Dendritic cell treated with granulocyte-macrophage colony-stimulating factor and Interleukin-4, amounts not matched to agents 40 ng/mL and 50 ng/mL, for 4 days (primary cell): Measurements from ENCODE around the gene HMCN2.

Source experiments
- H3K27ac Mint-ChIP-seq: one replicate; pipeline ENCODE4 v1.8.0; 2022; ENCODE audit warnings: mild to moderate bottlenecking, mixed read lengths
- H3K27me3 Mint-ChIP-seq: one replicate; pipeline ENCODE4 v1.8.0; 2022; ENCODE audit warnings: mild to moderate bottlenecking, mixed read lengths
- H3K36me3 Mint-ChIP-seq: one replicate; pipeline ENCODE4 v1.8.0; 2022; ENCODE audit warnings: low read depth, mixed read lengths
- H3K4me1 Mint-ChIP-seq: one replicate; pipeline ENCODE4 v1.8.0; 2022; ENCODE audit warnings: low read depth, mixed read lengths
- H3K4me3 Mint-ChIP-seq: one replicate; pipeline ENCODE4 v1.8.0; 2022; ENCODE audit warnings: mild to moderate bottlenecking, moderate library complexity, mixed read lengths
- H3K9me3 Mint-ChIP-seq: one replicate; pipeline ENCODE4 v1.8.0; 2022; ENCODE audit warnings: mixed read lengths
- intact Hi-C: fragments of 100-400 bp; cut with micrococcal nuclease; formaldehyde crosslinking; loops from one replicate; pipeline ENCODE4 v1.15.0; 2022

HMCN2 gene

DNA sequence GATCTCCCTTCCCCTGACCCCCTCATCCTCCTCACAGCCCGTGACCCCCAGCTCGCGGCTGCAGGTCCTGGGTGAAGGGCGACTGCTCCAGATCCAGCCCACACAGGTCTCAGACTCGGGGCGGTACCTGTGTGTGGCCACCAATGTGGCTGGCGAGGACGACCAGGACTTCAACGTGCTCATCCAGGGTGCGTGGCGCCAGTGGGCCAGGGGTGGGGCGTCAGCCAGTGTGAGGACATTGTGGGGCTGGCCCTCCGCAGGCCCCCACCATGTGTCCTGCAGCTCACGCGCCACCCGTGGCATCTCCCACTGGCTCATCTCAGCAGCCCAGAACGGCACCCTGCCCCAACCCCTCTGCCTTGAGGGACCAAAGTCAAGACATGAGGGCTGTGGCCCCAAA is 112.1 kb downstream of the HMCN2 start:
- no peaks in the 10 kb centered on the region for H3K27me3 Mint-ChIP-seq
- no peaks in the 10 kb centered on the region for H3K4me1 Mint-ChIP-seq
- H3K36me3 Mint-ChIP-seq = no peaks in the 10 kb centered on the region
- no peak overlapping the region for H3K4me3 Mint-ChIP-seq
- H3K27ac Mint-ChIP-seq = no peak overlapping the region
- intact Hi-C loops = no loop called here
- no peaks in the 10 kb centered on the region for H3K9me3 Mint-ChIP-seq

DNA sequence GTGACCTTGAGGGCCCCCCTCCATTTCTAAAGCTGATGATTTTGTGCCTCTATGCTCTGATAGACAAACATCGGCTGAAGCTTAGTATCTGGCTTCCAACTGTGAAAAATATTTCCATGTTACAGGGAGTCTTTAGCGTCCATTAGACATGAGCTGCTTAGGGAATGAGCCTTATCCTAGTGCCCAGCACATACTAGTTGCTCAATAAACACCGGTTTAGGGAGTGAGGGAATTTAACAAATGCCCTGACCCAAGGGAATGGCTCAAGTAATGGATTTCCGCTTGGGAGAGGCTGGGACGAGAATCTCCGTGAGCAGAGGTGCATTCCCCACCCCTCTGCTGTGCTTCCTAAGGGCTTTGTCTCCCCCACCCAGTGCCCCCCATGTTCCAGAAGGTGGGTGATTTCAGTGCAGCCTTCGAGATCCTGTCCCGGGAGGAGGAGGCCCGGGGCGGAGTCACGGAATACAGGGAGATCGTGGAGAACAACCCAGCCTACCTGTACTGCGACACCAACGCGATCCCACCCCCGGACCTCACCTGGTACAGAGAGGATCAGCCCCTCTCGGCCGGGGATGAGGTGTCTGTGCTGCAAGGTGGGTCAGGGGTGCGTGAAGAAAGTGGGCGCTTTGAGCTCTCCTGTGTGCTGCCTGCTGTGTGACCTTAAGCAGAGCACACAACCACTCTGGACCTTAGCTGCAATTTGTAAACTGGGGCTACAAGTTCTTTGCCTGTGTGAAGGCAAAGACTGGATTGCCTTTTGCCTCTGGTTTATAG is 113.5 kb downstream of the HMCN2 start:
- Mint-ChIP-seq H3K27me3 (no peaks in the 10 kb centered on the region), H3K4me3 (no peak overlapping the region)
- intact Hi-C loops = no loop called here

DNA sequence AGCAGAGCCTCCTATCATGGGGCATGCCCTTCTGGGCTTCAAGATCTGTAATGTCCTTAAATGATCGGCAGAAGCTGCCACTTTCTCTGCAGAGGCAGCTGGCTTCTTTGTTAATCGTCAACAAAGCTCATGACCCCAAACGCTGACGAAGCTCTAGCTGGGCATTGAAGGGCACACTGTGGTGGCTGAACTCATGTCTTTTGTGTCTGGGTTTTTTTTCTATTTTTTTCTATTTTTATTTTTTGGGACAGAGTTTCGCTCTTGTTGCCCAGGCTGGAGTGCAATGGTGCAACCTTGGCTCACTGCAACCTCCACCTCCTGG is 114.0 kb downstream of the HMCN2 start:
- no peaks in the 10 kb centered on the region for H3K9me3 Mint-ChIP-seq
- no peaks in the 10 kb centered on the region for H3K4me1 Mint-ChIP-seq
- H3K27ac Mint-ChIP-seq = no peak overlapping the region
- H3K27me3 Mint-ChIP-seq = no peaks in the 10 kb centered on the region
- intact Hi-C loops = no loop called here
- H3K4me3 Mint-ChIP-seq = no peak overlapping the region
- H3K36me3 Mint-ChIP-seq = no peaks in the 10 kb centered on the region

More for the DNA sequence above, 113.5 kb downstream of the HMCN2 start:
- no peak overlapping the region for H3K27ac Mint-ChIP-seq
- no peaks in the 10 kb centered on the region for H3K9me3 Mint-ChIP-seq
- no peaks in the 10 kb centered on the region for H3K36me3 Mint-ChIP-seq
- H3K4me1 Mint-ChIP-seq = no peaks in the 10 kb centered on the region

DNA sequence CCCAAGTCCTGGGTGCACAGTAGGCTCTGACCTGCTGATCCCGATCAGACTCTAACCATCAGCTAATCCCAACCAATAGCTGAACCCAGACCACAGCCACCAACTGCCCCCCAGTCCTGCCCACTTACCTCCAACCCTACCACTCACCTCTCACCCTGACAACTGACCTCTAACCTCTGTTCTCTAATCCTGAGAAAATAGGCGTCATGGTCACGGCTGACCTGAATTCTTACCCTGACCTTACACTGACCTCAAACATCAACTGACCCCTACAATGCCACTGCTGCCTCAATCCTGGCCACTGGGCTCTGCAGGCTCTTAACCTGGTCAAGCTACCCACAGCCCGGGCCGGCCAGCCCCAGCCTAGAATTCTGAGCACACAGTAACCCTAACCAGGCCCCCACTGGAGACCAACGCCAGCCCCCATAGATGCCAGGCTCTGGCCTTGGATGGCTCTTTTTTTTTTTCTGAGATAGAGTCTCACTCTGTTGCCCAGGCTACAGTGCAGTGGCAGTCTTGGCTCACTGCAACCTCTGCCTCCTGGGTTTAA is 115.4 kb downstream of the HMCN2 start:
- no peaks in the 10 kb centered on the region for H3K4me1 Mint-ChIP-seq
- H3K9me3 Mint-ChIP-seq = no peaks in the 10 kb centered on the region
- H3K27ac Mint-ChIP-seq = no peak overlapping the region
- H3K4me3 Mint-ChIP-seq = no peak overlapping the region
- intact Hi-C loops = no loop called here
- no peaks in the 10 kb centered on the region for H3K36me3 Mint-ChIP-seq
- no peaks in the 10 kb centered on the region for H3K27me3 Mint-ChIP-seq

DNA sequence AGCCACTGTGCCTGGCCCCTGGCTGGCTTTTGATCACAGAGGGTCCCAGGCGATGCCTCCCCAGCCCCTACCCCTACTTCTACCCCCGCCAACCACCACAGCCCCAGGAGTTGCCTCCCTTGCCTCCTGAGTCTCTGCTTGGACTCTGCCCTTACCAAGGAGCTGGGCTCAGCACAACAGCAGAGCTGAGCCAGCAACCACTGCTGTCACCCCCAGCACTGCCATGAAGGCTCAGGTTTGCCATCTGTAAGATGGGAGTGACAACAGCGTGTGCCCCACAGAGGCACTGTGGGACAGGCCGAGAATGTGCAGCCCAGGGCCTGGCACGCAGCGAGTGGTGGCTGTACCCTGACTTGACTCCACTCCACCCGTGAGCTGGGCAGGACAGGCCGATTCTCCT is 116.1 kb downstream of the HMCN2 start:
- intact Hi-C loops = no loop called here
- H3K27ac Mint-ChIP-seq = no peak overlapping the region

DNA sequence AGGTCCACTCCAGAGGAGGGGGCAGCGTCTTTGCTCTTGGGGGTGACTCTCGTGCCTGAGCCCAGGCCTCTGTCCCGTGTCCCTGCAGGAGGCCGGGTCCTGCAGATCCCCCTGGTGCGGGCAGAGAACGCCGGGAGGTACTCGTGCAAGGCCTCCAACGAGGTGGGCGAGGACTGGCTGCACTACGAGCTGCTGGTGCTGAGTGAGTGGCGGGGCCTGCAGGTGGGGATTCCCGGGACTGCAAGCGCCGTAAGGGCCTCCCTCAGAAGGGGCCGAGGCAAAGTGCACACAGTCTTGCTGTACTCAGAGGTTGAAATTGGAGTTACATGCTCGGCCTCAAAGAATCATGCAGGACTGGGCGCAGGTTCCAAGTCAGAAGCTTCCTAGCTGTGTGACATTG is 116.5 kb downstream of the HMCN2 start:
- no peaks in the 10 kb centered on the region for H3K27me3 Mint-ChIP-seq
- no peaks in the 10 kb centered on the region for H3K36me3 Mint-ChIP-seq
- H3K9me3 Mint-ChIP-seq = no peaks in the 10 kb centered on the region
- intact Hi-C loops = no loop called here
- H3K27ac Mint-ChIP-seq = no peak overlapping the region
- no peaks in the 10 kb centered on the region for H3K4me1 Mint-ChIP-seq
- no peak overlapping the region for H3K4me3 Mint-ChIP-seq

More for the DNA sequence above, 116.1 kb downstream of the HMCN2 start:
- no peak overlapping the region for H3K4me3 Mint-ChIP-seq
- no peaks in the 10 kb centered on the region for H3K4me1 Mint-ChIP-seq
- H3K27me3 Mint-ChIP-seq = no peaks in the 10 kb centered on the region
- H3K36me3 Mint-ChIP-seq = no peaks in the 10 kb centered on the region
- no peaks in the 10 kb centered on the region for H3K9me3 Mint-ChIP-seq

DNA sequence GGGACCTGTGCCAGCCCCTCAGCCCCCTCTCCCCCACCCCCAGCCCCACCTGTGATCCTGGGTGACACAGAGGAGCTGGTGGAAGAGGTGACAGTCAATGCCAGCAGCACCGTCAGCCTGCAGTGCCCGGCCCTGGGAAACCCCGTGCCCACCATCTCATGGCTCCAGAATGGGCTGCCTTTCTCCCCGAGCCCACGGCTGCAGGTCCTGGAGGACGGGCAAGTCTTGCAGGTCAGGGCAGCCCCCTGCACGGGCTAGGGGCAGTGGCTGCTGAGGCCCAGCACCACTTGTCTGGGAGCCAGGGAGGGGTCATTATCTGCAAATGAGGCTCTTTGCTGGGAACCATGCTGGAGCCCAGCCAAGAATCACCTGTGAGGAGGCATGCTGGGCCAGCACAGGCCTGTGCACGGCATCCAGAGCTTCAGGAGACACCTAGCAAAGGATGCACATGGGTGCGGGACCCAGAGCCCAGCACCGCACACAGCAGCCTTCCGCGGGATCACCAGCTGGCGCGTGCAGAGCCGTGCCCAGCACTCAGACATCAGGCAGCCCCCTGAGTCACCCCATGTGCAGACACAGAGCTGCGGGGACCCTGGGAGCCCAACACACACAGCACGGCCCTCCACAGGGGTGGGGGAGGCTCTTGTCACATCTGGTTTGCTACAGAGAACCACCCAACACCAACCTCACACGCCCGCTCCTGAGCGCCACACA is 117.2 kb downstream of the HMCN2 start:
- Mint-ChIP-seq H3K4me3 (no peak overlapping the region), H3K36me3 (no peaks in the 10 kb centered on the region), H3K27me3 (no peaks in the 10 kb centered on the region), H3K4me1 (no peaks in the 10 kb centered on the region), H3K27ac (no peak overlapping the region), H3K9me3 (no peaks in the 10 kb centered on the region)
- intact Hi-C loops = no loop called here

DNA sequence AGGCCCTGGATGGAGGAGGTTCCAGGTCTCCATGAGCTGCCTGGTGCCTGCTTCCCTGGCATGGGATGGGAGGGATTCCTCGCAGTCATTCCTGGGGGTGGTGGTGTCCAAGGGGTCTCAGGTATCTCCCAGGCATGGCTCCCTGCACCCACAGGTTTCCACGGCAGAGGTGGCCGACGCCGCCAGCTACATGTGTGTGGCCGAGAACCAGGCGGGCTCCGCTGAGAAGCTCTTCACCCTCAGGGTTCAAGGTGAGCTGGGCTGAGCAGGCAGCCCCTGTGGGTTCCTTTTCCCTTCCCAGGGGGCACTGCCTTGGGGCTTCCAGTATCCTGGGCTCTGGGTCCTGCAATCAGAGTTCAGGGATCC is 117.8 kb downstream of the HMCN2 start:
- Mint-ChIP-seq H3K36me3 (no peaks in the 10 kb centered on the region), H3K27me3 (no peaks in the 10 kb centered on the region), H3K4me3 (no peak overlapping the region), H3K9me3 (no peaks in the 10 kb centered on the region), H3K27ac (no peak overlapping the region), H3K4me1 (no peaks in the 10 kb centered on the region)
- intact Hi-C loops = no loop called here

DNA sequence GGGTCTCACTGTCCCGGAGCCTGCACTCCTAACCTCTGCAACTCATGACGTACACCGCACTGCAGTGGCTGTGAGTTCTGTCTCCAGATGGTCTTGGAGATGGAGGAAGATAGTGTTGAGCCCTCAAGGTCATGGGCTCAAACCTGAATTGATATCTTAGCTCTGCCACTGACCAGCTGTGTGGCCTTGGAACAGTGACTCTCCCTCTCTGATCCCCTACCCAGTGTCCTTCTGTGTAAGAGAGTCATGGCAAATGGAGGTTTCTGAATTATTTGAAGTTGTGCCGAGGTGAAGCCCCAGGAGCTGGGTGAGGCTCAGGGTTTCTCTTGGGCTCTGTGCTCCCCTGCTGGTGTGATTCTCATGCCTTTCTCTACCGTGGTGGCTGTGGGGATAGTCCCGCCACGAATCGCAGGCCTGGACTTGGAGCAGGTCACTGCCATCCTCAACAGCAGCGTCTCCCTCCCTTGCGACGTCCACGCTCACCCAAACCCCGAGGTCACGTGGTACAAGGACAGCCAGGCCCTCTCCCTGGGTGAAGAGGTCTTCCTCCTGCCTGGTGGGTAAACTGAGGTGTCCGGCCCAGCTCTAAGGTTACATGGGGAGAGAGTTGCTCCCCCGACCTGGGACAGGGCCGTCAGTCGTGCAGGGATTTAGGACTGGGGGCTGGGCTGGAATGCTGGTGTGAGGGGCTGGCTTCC is 118.6 kb downstream of the HMCN2 start:
- no peak overlapping the region for H3K27ac Mint-ChIP-seq
- no peaks in the 10 kb centered on the region for H3K9me3 Mint-ChIP-seq
- no peaks in the 10 kb centered on the region for H3K4me1 Mint-ChIP-seq
- no peak overlapping the region for H3K4me3 Mint-ChIP-seq
- H3K27me3 Mint-ChIP-seq = no peaks in the 10 kb centered on the region
- intact Hi-C loops = no loop called here
- no peaks in the 10 kb centered on the region for H3K36me3 Mint-ChIP-seq

DNA sequence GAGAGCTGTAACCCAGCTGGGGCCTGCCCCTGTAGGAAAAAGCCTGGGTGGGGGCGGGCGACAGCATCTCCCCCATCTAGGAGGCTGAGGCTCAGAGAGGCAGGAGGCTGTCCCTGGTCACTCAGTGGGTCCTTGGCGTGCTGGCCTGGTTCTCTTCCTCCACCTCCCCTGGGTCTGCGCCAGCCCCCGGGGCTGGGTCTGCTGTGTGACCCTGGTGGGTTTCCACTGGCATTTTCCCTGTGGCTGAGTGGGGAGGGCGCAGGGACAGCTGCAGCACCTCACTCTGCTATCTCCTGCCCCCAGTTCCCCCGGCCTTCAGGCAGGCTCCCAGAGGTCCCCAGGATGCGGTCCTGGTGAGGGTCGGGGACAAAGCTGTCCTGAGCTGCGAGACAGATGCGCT is 119.7 kb downstream of the HMCN2 start:
- no peaks in the 10 kb centered on the region for H3K4me1 Mint-ChIP-seq
- H3K27ac Mint-ChIP-seq = no peak overlapping the region
- intact Hi-C loops = no loop called here

DNA sequence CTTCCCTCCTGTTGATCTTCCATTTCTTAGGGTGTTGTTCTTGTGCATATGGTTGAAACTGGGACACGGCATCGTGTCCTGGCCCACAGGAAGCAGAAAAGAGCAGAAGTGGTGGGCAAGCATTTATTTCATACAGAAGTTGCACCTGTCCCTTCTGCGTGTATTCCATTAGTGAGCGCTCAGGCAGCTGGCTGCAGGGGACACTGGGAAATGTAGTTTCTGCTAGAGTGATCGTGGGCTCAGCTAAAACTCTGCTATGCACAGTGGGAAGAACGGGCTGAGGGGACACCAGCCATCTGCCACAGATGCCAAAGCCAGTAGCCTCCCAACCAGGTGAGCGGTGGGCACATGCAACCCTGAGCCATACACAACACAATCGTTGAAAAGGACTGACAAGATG is 121.8 kb downstream of the HMCN2 start:
- Mint-ChIP-seq H3K4me1 (no peaks in the 10 kb centered on the region), H3K4me3 (no peak overlapping the region)
- intact Hi-C loops = no loop called here

More for the DNA sequence above, 119.7 kb downstream of the HMCN2 start:
- Mint-ChIP-seq H3K36me3 (no peaks in the 10 kb centered on the region), H3K4me3 (no peak overlapping the region), H3K9me3 (no peaks in the 10 kb centered on the region), H3K27me3 (no peaks in the 10 kb centered on the region)

DNA sequence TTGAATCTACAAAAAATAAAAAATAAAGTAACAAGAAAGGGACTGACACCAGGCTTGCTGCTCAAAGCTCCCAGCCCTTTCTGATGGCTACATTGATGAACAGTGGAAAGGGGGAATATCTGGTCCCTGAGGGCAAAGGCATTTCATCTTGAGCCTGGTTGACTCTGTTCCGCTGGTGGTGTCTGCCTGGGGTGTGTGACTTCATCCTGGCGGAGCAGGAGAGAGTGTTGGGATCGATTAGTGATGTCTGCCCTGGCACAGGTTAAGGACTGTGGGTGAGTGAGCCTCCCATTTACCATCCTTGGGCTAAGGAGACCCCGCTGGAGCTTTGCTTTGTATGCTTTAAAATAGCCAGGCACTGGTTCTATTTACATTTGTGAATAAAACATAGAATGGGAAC is 122.3 kb downstream of the HMCN2 start:
- no peak overlapping the region for H3K27ac Mint-ChIP-seq
- no peak overlapping the region for H3K4me3 Mint-ChIP-seq
- intact Hi-C loops = no loop called here
- no peaks in the 10 kb centered on the region for H3K4me1 Mint-ChIP-seq
- no peaks in the 10 kb centered on the region for H3K36me3 Mint-ChIP-seq
- H3K27me3 Mint-ChIP-seq = no peaks in the 10 kb centered on the region
- no peaks in the 10 kb centered on the region for H3K9me3 Mint-ChIP-seq

More for the DNA sequence above, 121.8 kb downstream of the HMCN2 start:
- H3K36me3 Mint-ChIP-seq = no peaks in the 10 kb centered on the region
- no peaks in the 10 kb centered on the region for H3K9me3 Mint-ChIP-seq
- H3K27me3 Mint-ChIP-seq = no peaks in the 10 kb centered on the region
- H3K27ac Mint-ChIP-seq = no peak overlapping the region

DNA sequence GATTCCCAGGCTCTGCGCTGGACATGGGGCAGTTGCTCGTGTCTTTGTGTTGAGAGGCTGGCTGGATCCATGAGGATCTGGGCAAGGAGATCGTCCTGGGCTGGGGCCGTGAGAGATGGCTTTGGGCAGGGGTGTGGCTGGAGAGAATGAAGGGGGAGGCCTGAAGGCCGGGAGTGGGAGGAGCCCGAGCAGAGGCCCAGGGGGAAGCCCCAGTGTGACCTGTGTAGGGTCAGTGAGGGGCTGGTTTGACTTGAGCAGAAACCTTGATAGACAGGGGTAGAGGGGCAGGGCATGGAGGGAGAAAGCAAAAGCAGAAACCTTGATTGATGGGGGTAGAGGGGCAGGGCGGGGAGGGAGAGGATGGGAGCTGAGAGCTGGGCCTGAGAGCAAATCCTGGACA is 124.8 kb downstream of the HMCN2 start:
- Mint-ChIP-seq H3K9me3 (no peaks in the 10 kb centered on the region), H3K27ac (no peak overlapping the region), H3K36me3 (no peaks in the 10 kb centered on the region), H3K4me3 (no peak overlapping the region), H3K27me3 (no peaks in the 10 kb centered on the region), H3K4me1 (no peaks in the 10 kb centered on the region)
- intact Hi-C loops = no loop called here

DNA sequence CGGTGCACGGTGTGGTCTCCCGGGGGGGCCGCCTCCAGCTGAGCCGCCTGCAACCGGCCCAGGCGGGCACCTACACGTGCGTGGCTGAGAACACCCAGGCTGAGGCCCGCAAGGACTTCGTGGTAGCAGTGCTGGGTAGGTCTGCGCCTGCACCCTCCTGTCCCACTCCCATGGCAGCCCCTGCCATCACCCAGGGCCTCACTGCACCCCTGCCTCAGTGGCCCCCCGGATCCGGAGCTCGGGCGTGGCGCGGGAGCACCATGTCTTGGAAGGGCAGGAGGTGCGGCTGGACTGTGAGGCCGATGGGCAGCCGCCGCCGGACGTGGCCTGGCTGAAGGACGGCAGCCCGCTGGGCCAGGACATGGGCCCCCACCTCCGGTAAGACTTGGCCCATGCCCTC is 125.4 kb downstream of the HMCN2 start:
- Mint-ChIP-seq H3K9me3 (no peaks in the 10 kb centered on the region), H3K4me3 (no peak overlapping the region), H3K27ac (no peak overlapping the region), H3K27me3 (no peaks in the 10 kb centered on the region), H3K36me3 (no peaks in the 10 kb centered on the region), H3K4me1 (no peaks in the 10 kb centered on the region)
- intact Hi-C loops = no loop called here
